HG03196 (cell line): ENCODE data around the gene ACER3.
"Not testable (repeated sequence)": the region's sequence is repeated elsewhere in the genome, so short reads cannot be mapped to it uniquely, and the experiment has no call there.

Source experiments
- ATAC-seq: cut with Tn5 transposase; IDR thresholded peaks from one replicate; pipeline ENCODE4 v1.9.1; 2021; ENCODE audit not compliant: unreplicated experiment

The ACER3 gene

DNA sequence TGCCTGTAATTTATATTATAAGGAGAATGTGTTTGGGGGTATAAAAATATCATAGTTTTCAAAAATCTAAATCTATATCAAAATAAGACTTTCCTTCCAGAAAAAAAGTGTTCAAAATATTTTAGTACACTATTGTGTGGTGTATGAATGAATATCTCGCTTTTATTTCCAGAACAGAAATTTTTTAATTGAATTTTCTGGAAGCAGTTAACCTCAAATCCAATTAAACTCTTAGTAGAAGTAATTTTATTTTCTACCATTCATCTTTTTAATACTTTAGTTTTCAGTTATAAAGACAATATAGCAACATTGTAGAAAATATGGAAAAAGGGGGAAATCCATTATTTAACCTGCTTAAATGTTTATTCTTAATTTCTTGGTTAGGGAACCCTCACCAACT is 58.7 kb downstream of the ACER3 start:
- ATAC-seq: no peak

DNA sequence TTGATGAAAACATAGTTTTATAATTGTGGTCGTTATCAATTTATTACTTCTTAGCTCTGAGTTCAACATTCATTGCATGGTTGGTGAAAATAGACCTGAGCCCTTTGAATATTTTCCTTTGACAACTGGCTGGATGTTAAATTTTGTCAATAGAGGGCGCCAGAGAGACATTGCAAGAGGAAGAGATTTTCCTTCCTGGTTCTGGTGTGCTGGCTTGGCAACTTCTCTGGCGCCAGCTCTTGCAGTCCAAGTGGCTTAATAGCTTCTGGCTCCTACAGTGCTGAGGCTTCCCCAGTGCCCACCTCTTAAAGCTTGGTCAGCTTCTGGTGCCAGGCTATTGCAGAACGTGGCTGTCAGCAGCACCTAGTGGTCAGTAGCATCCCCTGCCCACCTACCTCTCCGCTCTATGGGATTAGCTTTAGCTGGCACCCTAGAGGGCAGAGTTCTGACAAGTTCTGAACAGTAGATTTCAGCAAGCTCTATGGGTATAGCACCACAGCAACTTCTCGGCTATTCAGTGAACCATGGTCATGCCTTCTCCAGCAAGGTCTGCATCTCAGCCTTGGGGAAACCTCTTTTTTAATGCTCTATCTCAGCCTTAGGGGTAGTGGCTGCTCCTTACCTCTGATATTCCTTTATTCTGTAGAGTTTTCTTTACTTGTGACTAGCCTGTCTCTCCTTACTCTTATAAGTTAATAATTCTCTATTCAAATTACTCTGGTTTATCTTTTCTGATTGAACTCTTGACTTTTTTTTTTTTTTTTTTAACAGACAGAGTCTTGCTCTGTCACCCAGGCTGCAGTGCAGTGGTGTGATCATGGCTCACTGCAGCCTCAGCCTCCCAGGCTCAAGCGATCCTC is 59.4 kb downstream of the ACER3 start:
- ATAC-seq: peak; percentile 74

DNA sequence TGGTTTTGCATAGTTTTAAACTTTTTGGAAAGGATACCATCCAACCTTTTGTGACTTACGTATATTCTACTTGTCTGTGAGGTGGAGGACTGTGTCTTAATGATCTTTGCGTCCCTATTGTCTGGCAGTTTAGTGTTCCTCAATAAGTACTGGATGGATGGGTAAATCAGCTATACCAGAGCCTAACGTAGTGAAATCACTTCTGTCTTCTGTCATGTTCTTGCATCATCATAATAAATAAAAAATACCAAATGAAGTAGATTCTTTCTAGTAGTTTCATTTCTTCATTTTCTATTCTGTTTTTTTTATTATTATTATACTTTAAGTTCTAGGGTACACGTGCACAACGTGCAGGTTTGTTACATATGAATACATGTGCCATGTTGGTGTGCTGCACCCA is 66.4 kb downstream of the ACER3 start:
- ATAC-seq: no peak

DNA sequence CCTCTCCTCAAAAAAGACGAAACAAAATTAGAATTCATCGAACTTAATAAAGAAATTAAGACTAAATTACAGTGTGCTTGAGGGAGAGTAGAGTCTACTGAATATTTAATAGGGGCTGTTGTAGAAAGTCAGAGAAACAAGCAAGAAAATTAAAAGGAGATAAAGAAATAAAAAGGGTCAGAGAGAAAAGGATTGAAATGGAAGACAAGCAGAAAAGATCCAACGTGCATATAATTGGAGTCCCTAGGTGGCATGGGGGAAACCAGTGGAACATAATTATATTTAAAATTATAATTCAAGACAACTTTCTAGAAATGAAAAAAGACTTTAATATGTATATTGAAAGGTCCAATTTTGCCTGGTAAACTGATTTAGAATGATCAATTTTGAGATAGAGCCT is 74.3 kb downstream of the ACER3 start:
- no peak for ATAC-seq

DNA sequence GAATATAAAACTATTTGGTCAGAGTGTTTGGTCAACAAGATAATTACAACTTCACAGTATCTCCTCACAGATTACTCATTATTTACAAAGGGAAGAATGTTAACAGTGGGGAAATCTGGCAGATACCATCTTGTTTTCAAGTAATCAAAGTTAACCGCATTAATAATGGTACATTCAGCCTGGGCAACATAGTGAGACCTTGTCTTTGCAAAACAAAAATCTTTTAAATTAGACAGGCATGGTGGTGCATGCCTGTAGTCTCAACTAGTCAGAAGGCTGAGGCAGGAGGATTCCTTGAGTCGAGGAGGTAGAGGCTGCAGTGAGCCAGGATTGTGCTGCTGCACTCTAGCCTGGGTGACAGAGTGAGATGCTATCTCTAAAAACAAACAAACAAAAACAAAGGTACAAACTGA is 78.5 kb downstream of the ACER3 start:
- ATAC-seq: no peak

DNA sequence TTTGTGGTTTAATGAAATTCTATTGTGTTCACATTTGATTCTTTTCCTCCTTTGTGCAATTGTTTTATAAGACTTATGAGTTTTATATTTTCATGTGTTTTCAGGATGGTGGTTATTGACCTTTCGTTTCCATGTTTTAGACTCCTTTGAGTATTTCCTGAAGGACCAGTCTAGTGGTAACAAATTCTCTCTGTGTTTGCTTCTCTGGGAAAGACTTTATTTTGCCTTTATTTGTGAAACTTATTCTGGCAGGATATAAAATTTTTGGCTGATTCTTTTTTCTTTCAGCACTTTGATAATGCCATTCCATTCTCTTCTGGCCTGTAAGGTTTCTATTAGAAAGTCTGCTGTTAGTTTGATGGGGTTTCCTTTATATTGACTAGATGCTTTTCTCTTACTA is 83.5 kb downstream of the ACER3 start:
- no peak for ATAC-seq

DNA sequence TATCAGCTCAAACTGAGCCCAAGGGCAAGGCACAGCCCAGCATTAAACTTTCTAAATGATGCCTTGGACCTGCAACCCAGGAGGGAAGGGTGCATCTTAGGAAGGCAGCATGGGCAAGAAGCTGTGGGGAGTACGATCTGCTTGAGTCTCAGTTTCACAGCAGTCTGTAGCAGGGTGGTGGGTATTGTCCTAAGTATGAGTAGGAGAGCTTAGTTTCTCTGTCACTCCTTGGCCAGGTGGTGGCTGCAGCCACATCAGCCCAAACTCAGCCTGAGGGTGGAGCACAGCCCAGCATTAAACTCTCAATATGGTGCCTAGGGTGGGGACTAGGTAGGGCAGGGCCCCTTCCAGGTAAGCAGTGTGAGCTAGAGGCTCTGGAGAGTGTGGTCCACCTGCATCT is 85.5 kb downstream of the ACER3 start:
- no peak for ATAC-seq

DNA sequence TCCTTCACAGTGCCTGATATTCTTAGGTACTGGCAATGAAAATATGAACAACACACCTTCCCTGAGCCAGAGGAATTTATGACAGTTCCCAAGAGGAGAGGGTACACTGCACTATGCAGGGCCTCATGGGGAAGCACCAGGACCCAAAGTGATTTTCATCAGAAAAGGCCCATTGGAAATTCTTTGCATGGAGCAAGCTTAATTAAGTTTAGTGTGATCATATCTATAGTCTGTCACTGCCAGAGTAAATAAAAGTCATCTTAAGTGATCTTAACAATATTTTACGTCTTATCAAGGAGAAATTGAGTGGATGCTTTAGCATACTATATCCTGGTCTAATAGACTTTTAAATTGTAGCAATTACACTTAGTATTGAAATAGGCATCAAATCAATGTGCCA is 86.5 kb downstream of the ACER3 start:
- no peak for ATAC-seq

DNA sequence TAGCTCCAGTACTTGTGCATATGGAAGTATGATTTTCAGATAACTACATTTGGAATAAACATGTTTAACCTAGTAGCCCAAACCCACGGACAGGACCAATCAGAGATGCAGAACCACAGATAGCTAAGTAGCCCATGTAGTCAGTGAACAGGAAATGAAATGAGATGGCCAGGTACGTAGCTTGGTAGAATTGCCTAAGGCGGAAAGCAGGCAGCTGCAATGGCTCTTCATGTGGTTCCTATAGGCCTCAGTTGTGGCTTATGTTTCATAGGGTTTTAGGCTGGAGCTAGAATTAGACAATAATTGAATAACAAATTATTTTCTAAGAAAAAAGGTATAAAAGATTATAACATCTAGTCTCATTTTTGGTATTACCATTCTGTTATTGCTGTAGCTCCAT is 87.1 kb downstream of the ACER3 start:
- ATAC-seq: no peak

DNA sequence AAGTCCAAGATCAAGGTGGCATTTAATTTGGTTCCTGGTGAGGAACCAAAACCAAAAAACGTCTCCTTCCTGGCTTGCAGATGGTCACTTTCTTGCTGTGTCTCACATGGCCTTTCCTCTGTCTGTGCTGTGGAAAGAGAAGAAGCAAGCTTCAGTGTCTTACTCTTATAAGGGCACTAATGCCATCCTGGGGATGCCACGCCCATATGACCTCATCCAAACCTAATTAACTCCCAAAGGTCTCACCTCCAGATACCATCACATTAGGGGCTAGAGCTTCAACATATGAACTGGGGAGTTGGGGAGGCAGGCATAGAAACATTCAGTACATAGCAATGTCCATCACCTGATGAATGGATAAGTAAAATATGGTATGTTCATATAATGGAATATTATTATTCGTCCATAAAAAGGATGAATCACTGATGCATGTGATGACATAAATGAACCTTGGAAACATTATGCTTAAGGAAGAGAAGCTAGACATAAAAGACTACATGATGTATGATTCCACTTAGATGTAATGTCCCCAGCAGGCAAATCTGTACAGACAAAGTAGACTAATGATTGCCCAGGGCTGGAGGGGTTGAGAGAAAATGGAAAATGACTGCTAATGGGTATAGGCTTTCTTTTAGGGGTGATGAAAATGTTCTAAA is 94.9 kb downstream of the ACER3 start:
- ATAC-seq: no peak

DNA sequence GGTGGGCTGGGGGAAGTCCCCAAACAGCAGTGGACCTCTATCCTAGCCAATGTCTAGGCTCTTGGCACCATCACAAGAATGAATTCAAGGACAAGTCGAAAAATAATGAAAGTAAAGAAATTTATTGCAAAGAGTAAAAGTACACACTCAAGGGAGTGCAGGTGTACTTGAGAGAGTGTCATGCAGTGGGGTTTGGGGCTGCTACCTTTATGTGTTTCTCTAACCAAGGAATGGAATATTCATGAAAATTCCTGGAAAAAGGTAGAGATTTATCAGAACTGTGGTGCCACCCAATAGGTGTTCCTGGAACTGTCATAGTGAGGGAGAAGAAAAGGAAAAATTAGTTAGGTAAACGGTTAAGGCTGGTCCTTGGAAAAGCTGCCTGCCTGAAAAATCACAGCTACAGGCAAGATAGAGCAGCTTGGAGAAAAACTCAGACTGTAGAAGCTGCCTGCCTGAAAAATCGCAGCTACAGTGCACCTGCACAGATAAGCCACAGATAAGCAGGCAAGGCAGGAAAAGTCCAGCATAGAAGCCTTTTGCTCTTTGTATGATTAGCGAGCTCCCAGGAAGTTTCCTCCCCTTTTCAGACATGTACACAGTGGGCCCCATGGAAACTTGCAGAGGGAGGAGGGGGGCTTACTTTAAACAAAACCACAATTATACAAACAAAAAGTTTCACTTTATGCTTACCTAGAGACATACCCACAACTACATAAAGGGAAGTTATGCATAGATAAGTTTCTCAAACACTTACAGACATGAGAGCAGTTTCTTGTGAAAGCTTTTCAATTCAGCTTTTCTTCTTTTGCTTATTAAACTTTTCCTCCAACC is 102.1 kb downstream of the ACER3 start:
- peak; percentile 92 for ATAC-seq

DNA sequence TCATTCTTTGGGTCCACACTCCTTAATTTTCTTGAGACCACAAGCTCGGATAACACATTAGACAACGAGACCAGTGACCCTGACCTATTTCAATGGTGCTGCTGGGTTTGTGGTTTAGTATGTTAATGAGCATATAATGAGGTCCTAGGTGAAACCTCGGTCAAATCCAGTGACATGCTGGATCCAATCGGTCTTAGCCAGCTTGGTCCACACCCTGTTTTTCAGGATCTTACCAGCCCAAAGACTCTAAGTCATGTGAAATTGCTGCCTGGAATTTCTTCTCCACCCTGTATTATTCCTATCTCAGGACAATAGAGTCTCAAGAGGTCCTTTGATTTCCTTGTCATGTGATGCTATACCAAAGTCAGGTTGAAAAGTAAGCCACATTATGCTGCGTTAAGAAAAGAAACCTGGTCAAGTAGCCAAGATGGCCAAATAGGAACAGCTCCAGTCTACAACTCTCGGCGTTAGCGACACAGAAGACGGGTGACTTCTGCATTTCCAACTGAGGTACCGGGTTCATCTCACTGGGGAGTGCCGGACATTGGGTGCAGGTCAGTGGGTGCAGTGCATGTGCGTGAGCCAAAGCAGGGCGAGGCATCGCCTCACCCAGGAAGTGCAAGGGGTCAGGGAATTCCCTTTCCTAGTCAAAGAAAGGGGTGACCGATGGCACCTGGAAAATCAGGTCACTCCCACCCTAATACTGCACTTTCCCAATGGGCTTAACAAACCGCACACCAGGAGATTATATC is 102.9 kb downstream of the ACER3 start:
- ATAC-seq: not testable (repeated sequence)

DNA sequence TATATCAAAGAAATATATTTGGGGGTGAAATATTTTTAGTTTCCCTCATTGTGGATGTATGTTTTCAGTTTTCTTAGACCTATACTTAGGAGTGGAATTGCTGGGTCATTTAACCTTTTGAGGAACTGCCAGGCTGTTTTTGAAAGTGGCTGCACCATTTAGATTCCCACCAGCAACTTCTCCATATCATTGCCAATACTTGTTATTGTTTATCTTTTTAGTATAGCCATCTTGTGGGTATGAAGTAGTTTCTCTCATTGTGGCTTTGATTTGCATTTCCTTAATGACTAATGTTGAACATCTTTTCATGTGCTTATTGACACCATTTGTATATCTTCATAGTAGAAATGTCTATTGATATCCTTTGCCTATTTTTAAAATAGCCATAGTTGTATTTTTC is 111.3 kb downstream of the ACER3 start:
- no peak for ATAC-seq

DNA sequence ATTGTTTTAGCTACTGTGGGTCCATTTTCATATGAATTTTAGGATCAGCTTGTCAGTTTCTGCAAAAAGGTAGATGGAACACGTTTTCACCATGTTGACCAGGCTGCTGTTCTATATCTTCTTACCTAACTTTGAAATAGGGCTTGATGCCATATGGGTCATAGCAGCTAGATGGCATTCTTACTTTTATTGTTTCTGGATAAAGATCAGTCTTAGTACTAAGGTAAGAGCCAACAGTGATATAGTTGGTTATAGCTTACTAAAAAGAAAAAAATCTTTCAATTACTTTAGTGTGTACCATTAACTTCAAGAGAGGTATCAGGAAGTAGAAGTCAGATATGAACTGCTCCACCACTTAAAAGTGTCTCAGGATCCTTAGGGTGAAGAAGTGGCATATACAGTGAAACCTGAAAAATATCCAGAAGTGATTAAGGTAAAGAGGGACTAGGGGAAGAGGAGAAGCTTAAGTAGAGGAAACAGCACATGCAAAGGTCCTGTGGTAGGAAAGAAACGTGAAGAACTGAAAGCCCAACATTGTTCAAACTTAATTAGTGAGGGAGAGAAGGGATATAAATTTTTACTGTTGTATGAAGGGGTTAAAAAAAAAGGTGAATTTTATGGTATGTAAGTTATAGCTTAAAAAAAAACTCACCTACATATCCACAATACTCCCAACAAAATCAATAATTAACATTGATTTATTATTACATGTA is 113.6 kb downstream of the ACER3 start:
- no peak for ATAC-seq

DNA sequence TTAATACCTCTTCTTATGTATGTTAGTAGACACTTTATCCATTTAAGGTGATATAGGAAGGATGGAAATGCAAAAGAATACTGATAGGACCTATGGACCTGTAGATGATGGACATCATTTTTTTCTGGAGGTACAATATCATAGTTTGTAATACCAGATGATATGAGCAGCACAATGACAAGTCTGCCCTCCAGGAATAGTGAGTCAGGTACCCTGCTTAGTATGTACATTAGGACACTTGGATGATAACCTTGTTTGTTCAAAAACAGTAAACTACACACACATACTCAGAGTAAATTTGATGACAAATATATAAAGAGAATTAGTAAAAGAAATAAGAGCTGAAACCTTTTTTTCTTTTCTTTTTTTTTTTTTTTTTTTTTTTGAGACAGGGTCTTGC is 114.8 kb downstream of the ACER3 start:
- no peak for ATAC-seq

DNA sequence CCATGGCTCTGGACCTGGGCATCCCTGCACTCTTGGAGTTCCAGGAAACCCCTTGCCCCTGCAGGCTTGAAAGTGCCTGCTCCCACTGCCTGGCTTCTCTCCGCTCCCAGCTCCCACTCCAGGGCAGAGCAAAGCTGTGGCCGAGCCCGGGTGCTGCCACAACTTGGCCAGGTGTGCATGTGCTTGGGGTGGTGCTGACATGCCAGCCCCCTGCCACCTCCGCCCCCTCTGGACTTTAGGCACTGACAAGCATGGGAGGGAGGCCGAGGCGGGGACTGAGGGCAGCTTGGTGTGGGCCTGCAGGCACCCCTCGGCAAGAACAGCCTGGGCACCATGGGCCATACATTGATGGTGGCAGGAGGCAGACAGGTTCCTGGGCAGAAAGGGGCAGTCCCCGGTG is 117.1 kb downstream of the ACER3 start:
- no peak for ATAC-seq

DNA sequence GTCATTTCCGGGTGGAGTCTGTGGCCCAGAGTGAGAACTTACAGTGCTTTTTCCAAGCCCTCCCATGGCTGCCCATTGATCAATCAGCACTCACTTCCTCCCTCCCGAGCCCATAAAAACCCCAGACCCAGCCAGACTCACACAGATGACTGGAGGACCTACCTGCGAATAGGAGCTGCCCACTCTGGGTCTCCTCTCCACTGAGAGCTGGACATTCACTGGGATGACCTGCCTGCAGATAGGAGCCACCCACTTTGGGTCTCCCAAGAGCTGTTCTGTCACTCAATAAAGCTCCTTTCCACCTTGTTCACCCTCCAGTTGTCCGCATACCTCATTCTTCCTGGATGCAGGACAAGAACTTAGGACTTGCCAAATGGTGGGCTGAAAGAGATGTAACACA is 117.5 kb downstream of the ACER3 start:
- no peak for ATAC-seq

DNA sequence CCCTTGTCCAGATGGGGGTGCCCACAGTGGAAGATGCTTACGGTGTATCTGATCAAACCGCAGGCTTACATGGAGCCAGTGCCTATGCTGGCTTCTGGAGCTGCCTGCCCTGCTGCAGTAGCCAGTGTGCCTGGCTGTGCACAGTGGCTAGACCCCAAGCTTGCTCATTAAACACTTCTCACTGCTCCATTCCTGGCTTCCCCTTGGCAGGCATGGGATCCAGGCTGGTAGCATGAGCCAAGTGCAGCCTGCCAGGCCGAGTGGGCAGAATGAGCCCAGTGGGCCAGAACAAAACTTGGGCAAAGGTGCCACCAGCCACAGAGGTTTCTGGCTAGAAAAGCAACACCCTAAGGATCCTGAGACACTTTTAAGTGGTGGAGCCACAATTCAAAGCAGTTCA is 118.1 kb downstream of the ACER3 start:
- ATAC-seq: no peak

DNA sequence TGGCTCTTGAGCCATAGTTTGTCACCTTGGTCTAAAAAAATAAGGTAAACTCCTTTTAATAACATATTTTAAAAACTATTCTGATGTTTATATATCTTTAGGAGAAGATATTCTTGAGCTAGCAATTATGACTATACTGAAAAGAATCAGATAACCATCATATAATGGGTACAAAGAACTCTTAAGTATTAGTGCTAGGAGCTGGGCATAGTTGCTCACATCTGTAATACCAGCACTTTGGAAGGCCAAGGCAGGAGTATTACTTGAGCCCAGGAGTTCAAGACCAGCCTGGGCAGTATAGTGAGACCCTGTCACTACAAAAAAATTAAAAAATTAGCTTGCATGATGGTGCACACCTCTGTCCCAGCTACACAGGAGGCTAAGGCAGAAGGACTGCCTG is 119.5 kb downstream of the ACER3 start:
- ATAC-seq: no peak

DNA sequence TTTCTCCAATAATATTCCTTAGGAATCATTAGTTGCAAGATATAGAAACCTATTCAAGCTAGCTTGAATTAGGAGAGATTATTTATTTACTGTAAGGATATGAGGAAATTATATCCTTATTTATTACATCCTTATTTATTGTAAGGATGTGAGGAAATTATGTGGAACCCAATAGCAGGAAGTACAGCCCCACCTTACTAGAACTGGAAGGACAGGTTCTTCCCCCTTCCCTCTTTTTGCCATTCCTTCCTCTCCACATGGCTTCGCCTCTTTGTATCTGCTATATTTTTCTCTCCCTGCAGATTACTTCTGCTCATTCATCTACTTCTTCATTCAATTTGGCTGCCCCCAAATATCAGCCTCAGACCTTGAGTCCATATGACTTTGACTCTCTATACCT is 124.0 kb downstream of the ACER3 start:
- ATAC-seq: no peak
